SK-N-SH treated with all-trans-retinoic acid at 6 μM for 48 hours (cell line): ENCODE results near the gene PLCD4.
A peak's percentile ranks its signal among the peaks of the same experiment; 100 is the strongest.

ENCODE experiments used
- ATAC-seq: fragments of 200-7000 bp; cut with Tn5 transposase; 3 replicates; pipeline ENCODE4 v1.9.1; 2020; ENCODE audit warnings: mild to moderate bottlenecking, moderate library complexity
- BACH2 ChIP-seq: fragments of 250-450 bp; sonication (Bioruptor Pico); IDR thresholded peaks from 2 replicates; pipeline ENCODE4 v1.9.0; 2021; ENCODE audit warnings: mild to moderate bottlenecking, borderline replicate concordance
- CREB5 ChIP-seq: fragments of 250-450 bp; sonication (Bioruptor Pico); IDR thresholded peaks from 2 replicates; pipeline ENCODE4 v1.5.1; 2020; ENCODE audit warnings: low read depth, mild to moderate bottlenecking, moderate library complexity
- CSDC2 ChIP-seq: fragments of 250-450 bp; sonication (Bioruptor Pico); IDR thresholded peaks from 2 replicates; pipeline ENCODE4 v1.5.0; 2020; ENCODE audit warnings: mild to moderate bottlenecking, moderate library complexity
- CSRNP3 ChIP-seq: fragments of 250-450 bp; sonication (Bioruptor Pico); IDR thresholded peaks from 2 replicates; pipeline ENCODE4 v1.5.1; 2021; ENCODE audit warnings: mild to moderate bottlenecking, moderate library complexity
- GLIS3 ChIP-seq: fragments of 250-450 bp; sonication (Bioruptor Pico); IDR thresholded peaks from 2 replicates; pipeline ENCODE4 v1.5.0; 2020; ENCODE audit warnings: mild to moderate bottlenecking, moderate library complexity
- ISL1 ChIP-seq: fragments of 250-450 bp; sonication (Bioruptor Pico); IDR thresholded peaks from 2 replicates; pipeline ENCODE4 v2.1.2; 2022; ENCODE audit warnings: mild to moderate bottlenecking, moderate library complexity
- PATZ1 ChIP-seq: fragments of 250-450 bp; sonication (Bioruptor Pico); IDR thresholded peaks from 2 replicates; pipeline ENCODE4 v1.8.0; 2020; ENCODE audit warnings: mild to moderate bottlenecking, moderate library complexity, borderline replicate concordance
- POU6F1 ChIP-seq: fragments of 250-450 bp; sonication (Bioruptor Pico); IDR thresholded peaks from 2 replicates; pipeline ENCODE4 v1.8.0; 2021; ENCODE audit warnings: low read depth, mild to moderate bottlenecking, moderate library complexity, borderline replicate concordance
- PPARA ChIP-seq: fragments of 250-450 bp; sonication (Bioruptor Pico); IDR thresholded peaks from 2 replicates; pipeline ENCODE4 v1.5.0; 2020; ENCODE audit warnings: mild to moderate bottlenecking, borderline replicate concordance
- RARB ChIP-seq: fragments of 250-450 bp; sonication (Bioruptor Pico); IDR thresholded peaks from 2 replicates; pipeline ENCODE4 v1.8.0; 2021; ENCODE audit warnings: mild to moderate bottlenecking, moderate library complexity
- SNAI2 ChIP-seq: fragments of 250-450 bp; sonication (Bioruptor Pico); IDR thresholded peaks from 2 replicates; pipeline ENCODE4 v1.5.0; 2020; ENCODE audit warnings: mild to moderate bottlenecking, moderate library complexity
- TCF4 ChIP-seq: fragments of 250-450 bp; sonication (Bioruptor Pico); IDR thresholded peaks from 2 replicates; pipeline ENCODE4 v1.8.0; 2021; ENCODE audit warnings: mild to moderate bottlenecking, moderate library complexity, borderline replicate concordance
- ZC3H10 ChIP-seq: fragments of 250-450 bp; sonication (Bioruptor Pico); IDR thresholded peaks from 2 replicates; pipeline ENCODE4 v1.5.1; 2021; ENCODE audit warnings: mild to moderate bottlenecking, moderate library complexity
- ZFP30 ChIP-seq: fragments of 450-650 bp; formaldehyde crosslinking; IDR thresholded peaks from 2 replicates; pipeline ENCODE4 v1.5.0; 2022; ENCODE audit warnings: mild to moderate bottlenecking, moderate library complexity
- ZNF565 ChIP-seq: fragments of 450-650 bp; formaldehyde crosslinking; conservative IDR thresholded peaks from 2 replicates; pipeline ENCODE4 v1.5.0; 2020; ENCODE audit warnings: low read depth, mild to moderate bottlenecking, moderate library complexity
- ZNF70 ChIP-seq: fragments of 450-650 bp; formaldehyde crosslinking; IDR thresholded peaks from 2 replicates; pipeline ENCODE4 v1.5.0; 2020; ENCODE audit warnings: mild to moderate bottlenecking, moderate library complexity

The PLCD4 gene

GRCh38 chr2:218655751-218656150, 48.1 kb downstream of the PLCD4 start (continued):
- TF ChIP-seq CREB5 (CRISPR knock-in tag) (no peak), TCF4 (no peak), ZNF70 (CRISPR knock-in tag) (no peak), SNAI2 (CRISPR knock-in tag) (no peak)

- ATAC-seq = peak; percentile 67
- TF ChIP-seq CSRNP3 (CRISPR knock-in tag) (no peak), ISL1 (CRISPR knock-in tag) (no peak), CSDC2 (CRISPR knock-in tag) (no peak), PATZ1 (CRISPR knock-in tag) (no peak), ZNF565 (CRISPR knock-in tag) (no peak), GLIS3 (CRISPR knock-in tag) (no peak), ZC3H10 (no peak), CREB5 (CRISPR knock-in tag) (no peak), RARB (no peak), ZFP30 (CRISPR knock-in tag) (no peak), ZNF70 (CRISPR knock-in tag) (no peak), POU6F1 (no peak), BACH2 (CRISPR knock-in tag) (no peak)
- TF ChIP-seq, all 23 proteins: peak for 0
Measured at GRCh38 chr2:218658671-218659257, 51.1 kb downstream of the PLCD4 start.

GRCh38 chr2:218659258-218659987, 51.7 kb downstream of the PLCD4 start, which contains the start of the genes BCS1L and ZNF142:
Gene BCS1L, plus strand, starts transcription at chr2:218659683. Its CDS starts 1,305 bp downstream, at chr2:218660988.
Gene ZNF142, minus strand, starts transcription at chr2:218659623. Its CDS starts 3,194 bp downstream, at chr2:218656429.
- ATAC-seq = peak; percentile 96
- TF ChIP-seq PATZ1 (CRISPR knock-in tag) = no peak
- no peak for TF ChIP-seq PPARA
- TF ChIP-seq RARB = no peak
- no peak for TF ChIP-seq CSRNP3 (CRISPR knock-in tag)
